Sigmoid colon (tissue), 4 donors: ENCODE results near the gene GINS2.

ENCODE experiments used
- CTCF ChIP-seq, 4 experiments: fragments of 450-650 bp in 3 of 4; fragments of 200-600 bp in 1 of 4; IDR thresholded peaks; one replicate each; pipeline ENCODE4 v1.5.1; 2016 to 2019; ENCODE audit warnings: antibody characterized with exemption in 4 of 4, mild to moderate bottlenecking in 3 of 4, moderate library complexity in 2 of 4
- EP300 ChIP-seq, 4 donors: sonication (generic); formaldehyde crosslinking; IDR thresholded peaks; one replicate each; pipeline ENCODE4 v1.6.1; 2017; ENCODE audit warnings: antibody characterized with exemption in 4 of 4
- POLR2A ChIP-seq, 2 donors: fragments of 450-650 bp; IDR thresholded peaks; one replicate each; pipeline ENCODE4 v1.6.1; 2016; ENCODE audit warnings: antibody characterized with exemption in 2 of 2, mild to moderate bottlenecking in 2 of 2, moderate library complexity in 2 of 2
- POLR2AphosphoS5 ChIP-seq, 4 donors: sonication (generic); formaldehyde crosslinking; IDR thresholded peaks; one replicate each; pipeline ENCODE4 v1.6.1; 2017; ENCODE audit warnings: antibody characterized with exemption in 4 of 4

GRCh38 chr16:85707528-85708095 lies 18.9 kb upstream of the GINS2 start:
- TF ChIP-seq CTCF (IDR thresholded peaks at IDR 0.05) (no peak), EP300 (IDR thresholded peaks at IDR 0.05) (no peak), POLR2AphosphoS5 (IDR thresholded peaks at IDR 0.05) (no peak), POLR2A (IDR thresholded peaks at IDR 0.05) (no peak)
